HepG2 (cell line): ENCODE measurements around the gene BEGAIN.

Experiments used
- ATF2 ChIP-seq: sonication (generic); formaldehyde crosslinking; IDR thresholded peaks from 2 replicates; pipeline ENCODE4 v1.4.0; 2020; ENCODE audit warnings: missing genetic modification reagents
- CTCF ChIP-seq: sonication (generic); formaldehyde crosslinking; IDR thresholded peaks from 2 replicates; pipeline ENCODE4 v1.5.0; 2020; ENCODE audit warnings: mild to moderate bottlenecking, missing genetic modification reagents, moderate library complexity
- FOXA1 ChIP-seq, 2 experiments: fragments of 450-650 bp in 1 of 2; sonication (generic) in 1 of 2; formaldehyde crosslinking in 1 of 2; IDR thresholded peaks; 2 replicates each; pipeline versions ENCODE4 v1.4.0 to v1.6.1; 2016 to 2020; ENCODE audit warnings: missing genetic modification reagents in 1 of 2
- FOXK2 ChIP-seq: fragments of 450-650 bp; IDR thresholded peaks from 2 replicates; pipeline ENCODE4 v1.6.1; 2016
- GATAD1 ChIP-seq: IDR thresholded peaks from 2 replicates; pipeline ENCODE4 v1.6.1; 2016; ENCODE audit warnings: missing genetic modification reagents, missing compliant biosample characterization
- GTF2F1 ChIP-seq: fragments of 150-350 bp; IDR thresholded peaks from 2 replicates; pipeline ENCODE4 v1.6.1; 2014; ENCODE audit warnings: low read length
- IKZF5 ChIP-seq: IDR thresholded peaks from 2 replicates; pipeline ENCODE4 v1.6.1; 2018; ENCODE audit warnings: missing genetic modification reagents, mild to moderate bottlenecking, missing compliant biosample characterization
- SMAD1 ChIP-seq: sonication (generic); formaldehyde crosslinking; IDR thresholded peaks from 2 replicates; pipeline ENCODE4 v1.4.0; 2020; ENCODE audit warnings: missing genetic modification reagents, low read depth, mild to moderate bottlenecking, borderline replicate concordance
- SOX5 ChIP-seq: IDR thresholded peaks from 2 replicates; pipeline ENCODE4 v1.6.1; 2016; ENCODE audit warnings: borderline replicate concordance
- ZNF256 ChIP-seq: sonication (generic); formaldehyde crosslinking; conservative IDR thresholded peaks from 2 replicates; pipeline ENCODE4 v1.4.0; 2020; ENCODE audit warnings: missing genetic modification reagents
- ZNF598 ChIP-seq: sonication (generic); formaldehyde crosslinking; IDR thresholded peaks from 2 replicates; pipeline ENCODE4 v1.5.1; 2020; ENCODE audit warnings: mild to moderate bottlenecking, missing genetic modification reagents, borderline replicate concordance
- ZNF710 ChIP-seq: sonication (generic); formaldehyde crosslinking; IDR thresholded peaks from 2 replicates; pipeline ENCODE4 v1.5.0; 2020; ENCODE audit warnings: mild to moderate bottlenecking, missing genetic modification reagents, borderline replicate concordance

GRCh38 chr14:100626614-100627013 lies 39.4 kb upstream of the BEGAIN start:
- no peak for TF ChIP-seq ZNF710 (CRISPR knock-in tag)
- TF ChIP-seq GATAD1 (CRISPR knock-in tag): no peak
- TF ChIP-seq GTF2F1: no peak
- no peak for TF ChIP-seq SMAD1 (CRISPR knock-in tag)
- TF ChIP-seq IKZF5 (CRISPR knock-in tag): no peak
- TF ChIP-seq CTCF (CRISPR knock-in tag): no peak
- TF ChIP-seq FOXA1 (IDR thresholded peaks at IDR 0.05): no peak
- no peak for TF ChIP-seq FOXA1 (CRISPR knock-in tag; IDR thresholded peaks at IDR 0.05)
- TF ChIP-seq ZNF598 (CRISPR knock-in tag): no peak
- TF ChIP-seq SOX5 (CRISPR knock-in tag): no peak
- TF ChIP-seq FOXK2: no peak
- TF ChIP-seq ATF2 (CRISPR knock-in tag): no peak
- TF ChIP-seq ZNF256 (CRISPR knock-in tag): no peak
